Lung (tissue), 12 donors: ENCODE measurements around the gene EVI5. TPM values are rescaled to one million over a fixed set of nuclear protein-coding genes. Genes with fewer than 3 reads are reported as not detected.

Experiments
- ATAC-seq: fragments of 200-7000 bp; cut with Tn5 transposase; one replicate; pipeline ENCODE4 v1.9.1; 2020; ENCODE audit warnings: moderate number of reproducible peaks; ENCODE audit not compliant: insufficient read depth, low FRiP score
- DNase-seq, 3 donors: peaks; one replicate each; pipeline ENCODE4 v3.0.0-alpha.2; 2013 to 2017
- H3K27ac ChIP-seq, 2 donors: one replicate each; pipeline ENCODE4 v1.5.1; 2013; ENCODE audit warnings: mild to moderate bottlenecking in 2 of 2, moderate library complexity in 2 of 2, control low read depth in 1 of 2, inconsistent platforms in 1 of 2, low read depth in 1 of 2, low read length in 1 of 2
- H3K27me3 ChIP-seq, 3 donors: one replicate each; pipeline ENCODE4 v1.5.1; 2013; ENCODE audit warnings: low read length in 2 of 3; ENCODE audit not compliant: control insufficient read depth in 3 of 3, insufficient read depth in 3 of 3
- H3K36me3 ChIP-seq, 4 donors: one replicate each; pipeline ENCODE4 v1.5.1; 2013; ENCODE audit warnings: low read length in 4 of 4, mild to moderate bottlenecking in 1 of 4, moderate library complexity in 1 of 4; ENCODE audit not compliant: control insufficient read depth in 4 of 4, insufficient read depth in 4 of 4
- H3K4me1 ChIP-seq, 5 donors: one replicate each; pipeline ENCODE4 v1.5.1; 2013; ENCODE audit warnings: low read length in 5 of 5, mild to moderate bottlenecking in 2 of 5, moderate library complexity in 1 of 5; ENCODE audit not compliant: control insufficient read depth in 5 of 5, insufficient read depth in 5 of 5
- H3K4me3 ChIP-seq: one replicate; pipeline ENCODE4 v1.5.1; 2013; ENCODE audit warnings: mild to moderate bottlenecking, control low read depth, moderate library complexity
- H3K9ac ChIP-seq, 2 donors: one replicate each; pipeline ENCODE4 v1.5.1; 2013; ENCODE audit warnings: low read length in 2 of 2, control low read depth in 1 of 2; ENCODE audit not compliant: insufficient read depth in 1 of 2
- H3K9me3 ChIP-seq, 4 donors: one replicate each; pipeline ENCODE4 v1.5.1; 2013; ENCODE audit warnings: low read length in 3 of 4, mild to moderate bottlenecking in 1 of 4, moderate library complexity in 1 of 4; ENCODE audit not compliant: control insufficient read depth in 4 of 4, insufficient read depth in 3 of 4
- CTCF ChIP-seq: IDR thresholded peaks from 2 replicates; pipeline ENCODE4 v1.5.1; 2012; ENCODE audit warnings: mild to moderate bottlenecking; ENCODE audit errors: control extremely low read depth, extremely low read depth
- WGBS, 2 donors: extraction: QIAGEN DNeasy Blood & Tissue Kit; methylation state at CpG; one replicate each; pipeline ENCODE4 v1.1.7; 2013; 5-methylcytosine and 5-hydroxymethylcytosine counted together
- polyA plus RNA-seq, 2 donors: library from polyadenylated mRNA; stranded (reverse); fragments of 200-250 nt; gene quantifications; one replicate each; pipeline ENCODE4 v1.2.1, GENCODE V29; 2013
- total RNA-seq, 2 donors: library from RNA; depleted of rRNA in 1 of 2; stranded (reverse); fragments of >200 nt in 1 of 2; gene quantifications; one replicate each; pipeline ENCODE4 v1.2.1, GENCODE V29; 2014 to 2021
- donor health status: control.
- donor health status: control.
- donor health status: Bipolar disorder and iron deficiency.
- donor health status: healthy.
- donor health status: DM: yes; HTN: yes; CAD: no.

EVI5 gene
- total and polyA plus RNA-seq, 4 donors = 4.9 to 88.8 (median 25.1) TPM

GRCh38 chr1:92826792-92827191, 41.9 kb upstream of the EVI5 start:
- no peaks in the 10 kb centered on the region for H3K36me3 ChIP-seq
- H3K27me3 ChIP-seq = no peaks in the 10 kb centered on the region
- H3K4me3 ChIP-seq = no peak overlapping the region
- H3K9ac ChIP-seq = no peak overlapping the region
- H3K4me1 ChIP-seq = peaks cover 0 to 2% (median 0%) of the 10 kb centered on the region in 5 donors
- no peak for TF ChIP-seq CTCF
- no peak for ATAC-seq
- no peak for DNase-seq
- 81 to 93% methylated on average over 6 of the region's 6 CpGs for WGBS, 2 donors
- no peaks in the 10 kb centered on the region for H3K9me3 ChIP-seq
- no peak overlapping the region for H3K27ac ChIP-seq

GRCh38 chr1:92822879-92823278, 38.0 kb upstream of the EVI5 start:
- no peak for TF ChIP-seq CTCF
- H3K4me3 ChIP-seq = no peak overlapping the region
- no peak overlapping the region for H3K27ac ChIP-seq
- H3K36me3 ChIP-seq = no peaks in the 10 kb centered on the region
- ATAC-seq (peak; percentile 31), DNase-seq (no peak)
- H3K27me3 ChIP-seq = no peaks in the 10 kb centered on the region
- no peak overlapping the region for H3K9ac ChIP-seq
- 64 to 77% methylated on average over 3 of the region's 3 CpGs for WGBS, 2 donors
- no peaks in the 10 kb centered on the region for H3K4me1 ChIP-seq
- no peaks in the 10 kb centered on the region for H3K9me3 ChIP-seq

GRCh38 chr1:92820551-92820950, 35.6 kb upstream of the EVI5 start:
- Histone ChIP-seq H3K36me3 (no peaks in the 10 kb centered on the region), H3K9me3 (no peaks in the 10 kb centered on the region), H3K4me3 (no peak overlapping the region), H3K27ac (no peak overlapping the region), H3K4me1 (no peaks in the 10 kb centered on the region), H3K9ac (no peak overlapping the region), H3K27me3 (no peaks in the 10 kb centered on the region)
- ATAC-seq (no peak), DNase-seq (no peak)
- TF ChIP-seq CTCF = no peak
- WGBS, 2 donors = 75 to 86% methylated on average over 3 of the region's 3 CpGs

- H3K4me1 ChIP-seq = no peaks in the 10 kb centered on the region
- no peak overlapping the region for H3K4me3 ChIP-seq
- no peak for DNase-seq
- no peaks in the 10 kb centered on the region for H3K27me3 ChIP-seq
- no peaks in the 10 kb centered on the region for H3K36me3 ChIP-seq
- no peak overlapping the region for H3K27ac ChIP-seq
- TF ChIP-seq CTCF = no peak
- no peaks in the 10 kb centered on the region for H3K9me3 ChIP-seq
- H3K9ac ChIP-seq = no peak overlapping the region
- no peak for ATAC-seq
- WGBS, 2 donors = 73 to 80% methylated on average over 3 of the region's 3 CpGs
Measured at GRCh38 chr1:92820024-92820423, 35.1 kb upstream of the EVI5 start.
